ENCODE results near the gene CDK9. TPM values are rescaled to one million over a fixed set of nuclear protein-coding genes. Genes with fewer than 3 reads are reported as not detected.

CDK9 gene
- total RNA-seq, 2 experiments from 2014 or later, result 86.2 to 91.6 TPM

DNA sequence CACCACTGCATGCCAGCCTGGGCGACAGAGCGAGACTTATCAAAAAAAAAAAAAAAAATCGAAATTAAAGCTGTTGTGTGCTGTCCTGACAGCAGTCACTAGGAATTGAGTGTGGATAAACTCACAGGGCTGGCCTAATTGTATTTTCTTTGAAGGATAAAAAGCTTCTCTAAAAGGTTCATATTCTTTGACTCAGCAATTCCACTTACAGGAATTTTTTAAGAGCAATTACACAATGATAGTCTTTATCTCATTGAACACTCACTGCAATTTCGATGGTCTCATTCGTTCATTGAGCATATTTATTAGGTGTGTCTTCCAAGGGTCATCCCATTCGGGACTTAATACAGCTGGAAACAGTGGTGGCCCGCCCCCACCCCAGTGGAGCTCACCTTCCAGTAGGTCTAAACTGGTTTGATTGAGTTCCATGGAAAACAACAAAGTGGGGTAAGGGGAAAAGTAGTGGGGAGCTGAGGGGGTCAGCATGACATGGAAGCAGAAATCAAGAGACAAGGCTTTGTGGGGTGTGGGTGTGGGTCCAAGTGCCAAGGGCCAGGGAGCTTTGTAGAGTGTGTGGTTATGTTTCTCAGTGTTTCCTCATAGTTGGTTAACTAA is 6.7 kb downstream of the CDK9 start:
- POLR2A ChIA-PET, result interaction anchor here (0.7 to 1.5 kb wide), 6 partner anchors 10 to 77 kb away, joined by 3 to 7 read pairs (median 3); no protein-coding TSS in a partner anchor
- H3K27me3 Mint-ChIP-seq, result no peaks in the 10 kb centered on the region
- peak overlapping the region; percentile 71 for H3K27ac Mint-ChIP-seq
- peaks cover 39% of the 10 kb centered on the region for H3K36me3 Mint-ChIP-seq (ENCODE audit: low read depth)
- H3K4me3 Mint-ChIP-seq, result no peak overlapping the region
- intact Hi-C loops (cut with micrococcal nuclease), result no loop called here
- DNase-seq (no peak), ATAC-seq (no peak)
- CTCF ChIA-PET, result interaction anchor here (0.7 to 2.3 kb wide), 3 partner anchors 57 to 77 kb away, joined by 3 to 14 read pairs (median 8); partner anchors contain the start of gene TOR2A
- H3K4me1 Mint-ChIP-seq (ENCODE audit: low read depth), result peaks cover 43% of the 10 kb centered on the region
- H3K9me3 Mint-ChIP-seq, result no peaks in the 10 kb centered on the region
- TF ChIP-seq, protein P1, sequence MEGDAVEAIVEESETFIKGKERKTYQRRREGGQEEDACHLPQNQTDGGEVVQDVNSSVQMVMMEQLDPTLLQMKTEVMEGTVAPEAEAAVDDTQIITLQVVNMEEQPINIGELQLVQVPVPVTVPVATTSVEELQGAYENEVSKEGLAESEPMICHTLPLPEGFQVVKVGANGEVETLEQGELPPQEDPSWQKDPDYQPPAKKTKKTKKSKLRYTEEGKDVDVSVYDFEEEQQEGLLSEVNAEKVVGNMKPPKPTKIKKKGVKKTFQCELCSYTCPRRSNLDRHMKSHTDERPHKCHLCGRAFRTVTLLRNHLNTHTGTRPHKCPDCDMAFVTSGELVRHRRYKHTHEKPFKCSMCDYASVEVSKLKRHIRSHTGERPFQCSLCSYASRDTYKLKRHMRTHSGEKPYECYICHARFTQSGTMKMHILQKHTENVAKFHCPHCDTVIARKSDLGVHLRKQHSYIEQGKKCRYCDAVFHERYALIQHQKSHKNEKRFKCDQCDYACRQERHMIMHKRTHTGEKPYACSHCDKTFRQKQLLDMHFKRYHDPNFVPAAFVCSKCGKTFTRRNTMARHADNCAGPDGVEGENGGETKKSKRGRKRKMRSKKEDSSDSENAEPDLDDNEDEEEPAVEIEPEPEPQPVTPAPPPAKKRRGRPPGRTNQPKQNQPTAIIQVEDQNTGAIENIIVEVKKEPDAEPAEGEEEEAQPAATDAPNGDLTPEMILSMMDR (IDR thresholded peaks at IDR 0.05), result no peak

DNA sequence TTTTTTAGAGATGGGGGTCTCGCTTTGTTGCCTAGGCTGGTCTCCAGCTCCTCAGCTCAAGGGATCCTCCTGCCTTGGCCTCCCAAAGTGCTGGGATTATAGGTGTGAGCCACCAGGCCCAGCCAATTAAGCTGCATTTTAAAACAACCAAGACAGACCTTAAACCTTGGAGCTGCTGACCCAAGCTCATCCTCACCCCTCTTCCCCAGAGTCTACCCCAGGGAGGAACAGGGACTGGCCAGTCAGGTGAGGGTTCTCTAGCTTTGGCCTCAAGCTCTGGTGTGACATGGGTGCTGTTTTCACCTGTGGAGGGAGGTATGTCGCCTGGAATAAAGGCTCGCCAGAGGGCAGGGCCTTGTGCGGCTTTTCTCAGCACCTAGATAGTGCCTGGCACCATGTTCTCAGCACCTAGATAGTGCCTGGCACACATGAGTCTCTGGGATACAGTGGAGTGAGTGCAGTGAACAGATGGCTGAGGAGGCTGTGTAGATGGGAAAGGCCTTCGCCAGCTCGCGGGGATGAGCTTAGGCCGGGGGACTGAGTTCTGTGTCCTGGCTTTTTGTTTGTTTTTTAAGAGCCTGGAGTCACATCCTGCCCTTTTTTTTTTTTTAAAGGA is 7.4 kb downstream of the CDK9 start:
- H3K27ac Mint-ChIP-seq, result peak overlapping the region; percentile 47

DNA sequence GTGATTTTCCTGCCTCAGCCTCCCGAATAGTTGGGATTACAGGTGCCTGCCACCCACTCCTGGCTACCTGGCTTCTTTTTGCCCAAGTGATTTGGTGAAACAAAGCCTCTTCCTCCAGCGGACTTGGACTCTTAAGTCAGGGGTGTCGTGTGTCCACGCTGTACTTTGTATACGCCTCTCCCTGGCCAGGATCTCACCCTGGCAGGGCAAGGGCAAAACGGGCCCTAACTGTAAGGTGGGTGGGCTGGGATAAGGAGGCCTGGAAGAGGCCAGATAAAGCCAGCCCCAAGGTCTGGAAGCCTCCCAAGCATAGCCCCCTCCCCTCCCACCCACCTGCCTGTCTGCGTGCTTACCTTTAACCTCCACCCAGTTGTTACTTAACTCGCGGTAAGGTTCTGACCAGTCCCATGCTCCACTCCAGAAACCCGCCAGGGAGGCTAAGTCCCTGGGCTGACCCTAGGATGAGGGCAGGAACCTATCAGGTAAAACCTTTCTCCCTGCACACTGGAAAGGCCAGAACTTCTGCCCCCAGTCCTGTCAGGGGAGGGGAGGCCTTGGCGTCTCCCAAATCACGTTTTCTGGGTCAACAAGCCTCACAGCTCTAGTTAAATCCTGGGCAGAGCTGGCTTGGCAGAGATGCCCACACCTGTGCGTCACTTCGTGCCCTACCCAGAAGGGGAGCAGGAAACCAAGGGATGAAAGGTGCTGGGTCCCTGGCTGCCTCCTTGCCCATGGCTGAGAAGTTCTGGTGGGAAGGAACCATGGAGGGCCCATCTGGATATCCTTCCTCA is 8.4 kb downstream of the CDK9 start:
- ChIA-PET CTCF (interaction anchor here (1.0 to 1.8 kb wide), 3 partner anchors 59 to 128 kb away, joined by 3 to 8 read pairs (median 3); partner anchors contain the start of gene TOR2A), POLR2A (interaction anchor here (0.6 to 1.2 kb wide), 2 partner anchors 8 to 76 kb away, joined by 3 to 5 read pairs; partner anchors contain the start of gene CDK9)
- Mint-ChIP-seq H3K4me3 (no peak overlapping the region), H3K27ac (no peak overlapping the region), H3K9me3 (no peaks in the 10 kb centered on the region), H3K27me3 (no peaks in the 10 kb centered on the region), H3K36me3 (ENCODE audit: low read depth) (peaks cover 23% of the 10 kb centered on the region), H3K4me1 (ENCODE audit: low read depth) (peaks cover 31% of the 10 kb centered on the region)
- intact Hi-C loops (cut with micrococcal nuclease), result no loop called here
- TF ChIP-seq, protein P1 (IDR thresholded peaks at IDR 0.05), result no peak
- DNase-seq (no peak), ATAC-seq (no peak)

More for the DNA sequence above, 7.4 kb downstream of the CDK9 start:
- ChIA-PET CTCF (interaction anchor here (1.0 to 2.3 kb wide), 3 partner anchors 58 to 129 kb away, joined by 3 to 14 read pairs (median 8); partner anchors contain the start of gene TOR2A), POLR2A (interaction anchor here (0.6 to 1.5 kb wide), 2 partner anchors 9 to 77 kb away, joined by 3 to 7 read pairs; no protein-coding TSS in a partner anchor)
- intact Hi-C loops (cut with micrococcal nuclease), result no loop called here
- no peak for DNase-seq
- H3K4me1 Mint-ChIP-seq (ENCODE audit: low read depth), result peaks cover 40% of the 10 kb centered on the region
- H3K27me3 Mint-ChIP-seq, result no peaks in the 10 kb centered on the region
- H3K4me3 Mint-ChIP-seq, result no peak overlapping the region
- peaks cover 32% of the 10 kb centered on the region for H3K36me3 Mint-ChIP-seq (ENCODE audit: low read depth)
- H3K9me3 Mint-ChIP-seq, result no peaks in the 10 kb centered on the region
- TF ChIP-seq, protein P1 (IDR thresholded peaks at IDR 0.05), result no peak
- no peak for ATAC-seq

DNA sequence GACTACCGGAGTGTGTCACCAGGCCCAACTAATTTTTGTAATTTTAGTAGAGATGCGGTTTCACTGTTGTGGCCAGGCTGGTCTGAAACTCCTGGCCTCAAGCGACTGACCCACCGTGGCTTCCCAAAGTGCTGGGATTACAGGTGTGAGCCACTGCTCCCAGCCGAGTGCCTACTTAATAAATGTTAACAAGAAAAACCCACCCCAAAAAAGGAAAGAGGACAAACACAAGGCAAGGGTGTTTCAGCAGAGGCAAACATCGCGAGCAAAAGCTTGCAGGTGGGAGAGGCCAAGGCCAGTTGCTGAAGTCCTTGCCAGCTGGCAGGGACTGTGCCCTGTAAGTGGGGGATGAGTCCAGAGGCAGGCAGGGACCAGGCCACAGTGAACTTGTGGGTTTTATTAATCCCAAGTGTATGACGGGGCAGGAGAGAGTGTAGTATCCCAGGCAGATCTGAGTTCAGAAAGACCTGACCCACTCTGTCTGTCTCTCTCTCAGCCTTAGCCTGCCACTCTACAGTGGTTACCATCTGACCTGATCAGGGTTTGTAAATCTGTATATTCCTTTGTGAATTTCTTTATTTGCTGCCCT is 10.5 kb downstream of the CDK9 start:
- Mint-ChIP-seq H3K9me3 (no peaks in the 10 kb centered on the region), H3K36me3 (ENCODE audit: low read depth) (peaks cover 7% of the 10 kb centered on the region), H3K27ac (peak overlapping the region; percentile 81), H3K4me3 (no peak overlapping the region), H3K27me3 (no peaks in the 10 kb centered on the region), H3K4me1 (ENCODE audit: low read depth) (peaks cover 24% of the 10 kb centered on the region)
- POLR2A ChIA-PET, result interaction anchor here (0.9 to 4.1 kb wide), 5 partner anchors 9 to 79 kb away, joined by 3 to 28 read pairs (median 3); partner anchors contain the start of gene CDK9
- peak; percentile 45 for ATAC-seq
- CTCF ChIA-PET, result interaction anchor here (1.0 to 2.1 kb wide), 5 partner anchors 9 to 125 kb away, joined by 3 to 6 read pairs (median 4); partner anchors contain the start of genes ST6GALNAC4 and TOR2A
- intact Hi-C loops (cut with micrococcal nuclease), result no loop called here
- no peak for DNase-seq
- TF ChIP-seq, protein P1 (IDR thresholded peaks at IDR 0.05), result no peak
